Epidermal melanocyte (primary cell): ENCODE results near the gene CENPM.

ENCODE experiments used
- DNase-seq: peaks from one replicate; pipeline ENCODE4 v3.0.0; 2011; ENCODE audit warnings: low spot score; ENCODE audit not compliant: insufficient read length

Gene CENPM

DNA sequence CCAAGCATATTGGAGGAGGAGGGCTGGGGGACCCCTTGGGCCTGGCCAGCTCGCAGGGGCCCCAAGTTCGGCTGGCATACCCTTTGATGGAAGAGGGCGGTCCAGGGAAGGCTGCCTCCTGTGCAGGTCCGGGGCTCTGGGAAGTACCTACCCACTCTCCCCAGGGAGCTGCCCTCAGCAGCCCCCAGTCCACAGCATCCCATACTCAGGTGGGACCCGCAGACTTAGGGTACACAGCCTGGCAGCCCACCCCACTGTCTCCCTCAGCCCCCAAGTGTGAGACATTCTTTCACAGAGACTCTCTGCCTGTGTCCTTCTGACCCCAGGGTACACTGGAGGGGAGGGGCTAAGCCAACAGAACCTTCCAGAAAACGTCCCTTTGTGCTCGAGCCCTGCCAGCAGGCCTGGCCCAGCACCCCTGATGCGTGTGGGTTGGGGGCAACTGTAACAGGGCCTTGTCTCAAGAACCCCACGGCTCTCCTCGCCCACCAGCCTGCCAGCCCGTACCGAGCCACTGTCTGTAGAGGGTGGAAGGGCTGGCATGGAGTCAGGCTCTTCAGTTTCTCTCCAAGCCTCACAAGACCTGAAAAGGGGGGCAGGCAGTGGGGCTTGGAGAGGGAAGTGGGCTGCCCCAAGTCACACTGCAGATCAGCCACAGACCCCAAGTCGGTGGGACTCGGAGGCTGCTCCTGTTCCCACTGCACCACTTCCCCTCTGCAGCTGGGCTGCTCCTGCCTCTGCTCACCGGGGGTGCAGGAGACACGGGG, 13.4 kb downstream of the CENPM start:
- DNase-seq: no peak

DNA sequence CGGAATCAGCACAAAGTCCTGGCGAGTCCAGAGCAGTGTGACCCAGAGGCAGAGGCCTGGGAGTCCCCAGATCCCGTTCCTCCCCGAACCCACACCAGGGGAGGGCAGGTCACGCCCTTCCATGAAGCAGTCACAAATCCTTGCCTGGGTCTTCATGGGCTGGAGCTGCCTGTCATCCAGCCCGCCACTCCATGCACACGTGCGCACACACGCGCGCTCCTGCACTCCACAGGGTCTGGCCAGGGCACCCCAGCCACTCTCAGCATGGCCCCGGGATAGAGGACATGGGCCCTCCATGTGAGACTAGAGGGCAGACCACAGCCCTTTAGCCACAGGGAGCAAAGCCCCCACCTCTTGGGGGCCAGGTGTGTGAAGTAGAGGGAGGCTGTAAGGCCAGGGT, 14.6 kb downstream of the CENPM start:
- DNase-seq: no peak

DNA sequence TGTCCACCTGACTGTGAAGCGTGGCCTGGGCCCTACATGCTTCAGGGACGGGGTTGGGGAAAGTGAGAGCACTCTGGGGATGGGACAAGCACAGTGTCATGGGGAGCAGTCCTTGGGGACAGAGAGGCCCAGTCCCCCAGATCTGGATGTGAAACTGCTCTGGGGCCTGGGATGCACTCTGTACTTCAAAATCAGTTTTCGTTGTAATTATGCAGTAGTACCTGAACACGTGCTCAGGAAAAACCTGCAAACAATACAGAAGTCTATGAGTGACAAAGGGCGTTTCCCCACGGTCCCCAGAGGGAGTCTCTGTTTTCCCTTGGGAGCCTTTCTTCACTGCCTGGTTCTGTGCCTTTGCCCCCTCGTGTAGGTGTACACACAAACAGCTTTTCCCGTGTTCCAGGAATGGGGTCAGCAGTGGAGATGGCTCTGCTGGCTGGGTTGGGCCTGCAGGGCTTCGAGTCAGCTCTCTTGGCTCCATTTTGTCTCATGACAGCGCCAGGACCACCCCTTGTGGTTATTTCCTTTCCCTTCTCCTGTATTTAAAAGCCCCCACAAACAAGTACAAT, 15.2 kb downstream of the CENPM start:
- no peak for DNase-seq

DNA sequence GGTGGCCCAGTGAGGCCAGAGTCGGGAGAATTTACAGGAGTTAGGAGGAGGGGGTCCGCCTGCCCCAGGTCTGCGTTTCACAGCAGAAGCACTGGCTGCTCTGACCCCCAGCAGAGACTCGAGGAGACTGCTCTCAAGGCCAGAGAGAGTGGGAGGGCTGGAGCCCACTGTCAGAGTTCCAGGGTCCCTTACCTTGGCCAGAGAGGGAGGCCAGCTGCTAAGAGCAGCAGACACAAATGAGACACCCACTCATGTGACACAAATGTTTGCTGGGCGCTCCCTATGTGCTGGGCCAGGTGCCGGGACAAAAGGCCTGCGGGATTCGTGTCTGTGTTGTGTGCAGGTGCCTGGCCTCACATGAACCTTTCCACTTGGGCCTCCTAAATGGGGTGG, 17.5 kb downstream of the CENPM start:
- DNase-seq: no peak

DNA sequence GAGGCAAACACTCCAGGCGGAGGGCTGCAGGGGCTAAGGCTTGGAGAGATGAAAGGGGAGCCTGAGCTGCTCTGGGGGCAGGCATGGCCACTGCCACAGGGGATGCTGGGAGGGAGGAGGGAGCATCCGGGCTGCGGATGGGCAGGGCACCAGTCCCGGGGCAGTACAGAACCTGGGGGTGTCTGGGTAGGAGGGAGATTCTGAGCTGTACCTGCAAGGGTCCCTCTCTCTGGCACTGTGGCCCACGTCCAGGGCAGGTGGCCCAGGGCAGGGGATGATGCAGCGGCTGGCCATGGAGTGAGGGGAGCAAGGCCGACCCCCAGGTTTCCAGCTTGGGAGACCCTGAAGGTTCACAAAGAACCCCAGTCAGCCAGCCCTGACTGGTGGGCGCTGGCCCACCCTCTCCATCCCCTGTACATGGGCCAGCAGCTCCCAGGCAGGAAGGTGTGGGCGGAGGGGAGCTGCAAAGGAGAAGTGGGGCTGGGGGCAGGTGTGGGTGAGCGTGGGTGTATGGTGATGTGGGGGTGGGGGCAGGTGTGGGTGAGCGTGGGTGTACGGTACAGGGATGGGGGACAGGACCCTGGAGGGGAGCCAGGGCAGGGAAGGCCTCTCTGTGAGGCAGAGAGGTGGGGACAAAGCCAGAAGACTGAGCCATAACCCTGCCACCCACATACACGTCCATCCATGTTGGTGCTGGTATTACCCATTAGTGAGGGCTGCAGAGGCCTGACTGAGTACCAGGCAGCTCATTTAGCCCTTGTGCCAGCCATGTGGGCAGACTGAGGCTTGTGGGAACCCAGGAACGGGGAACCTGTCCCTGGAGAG, 18.1 kb downstream of the CENPM start:
- DNase-seq: no peak

DNA sequence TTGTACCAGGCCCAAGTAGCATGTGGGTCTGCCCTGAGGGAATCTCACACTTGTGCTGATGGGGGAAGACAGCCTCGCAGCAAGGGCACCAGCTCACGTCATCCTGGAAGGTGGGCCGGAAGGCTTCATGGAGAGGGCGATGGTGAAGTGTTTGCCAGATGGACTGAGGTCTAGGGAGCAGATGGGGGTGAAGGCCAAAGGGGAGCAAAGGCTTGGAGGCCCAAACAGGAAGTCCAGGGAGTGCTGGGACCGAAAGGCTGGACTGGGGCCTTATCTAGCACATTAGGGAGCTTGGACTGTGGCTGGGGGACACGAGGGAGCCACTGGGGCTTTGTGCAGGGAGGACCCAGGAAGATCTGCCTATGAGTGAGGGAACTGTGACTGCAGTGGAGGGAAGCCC, 19.1 kb downstream of the CENPM start:
- no peak for DNase-seq

DNA sequence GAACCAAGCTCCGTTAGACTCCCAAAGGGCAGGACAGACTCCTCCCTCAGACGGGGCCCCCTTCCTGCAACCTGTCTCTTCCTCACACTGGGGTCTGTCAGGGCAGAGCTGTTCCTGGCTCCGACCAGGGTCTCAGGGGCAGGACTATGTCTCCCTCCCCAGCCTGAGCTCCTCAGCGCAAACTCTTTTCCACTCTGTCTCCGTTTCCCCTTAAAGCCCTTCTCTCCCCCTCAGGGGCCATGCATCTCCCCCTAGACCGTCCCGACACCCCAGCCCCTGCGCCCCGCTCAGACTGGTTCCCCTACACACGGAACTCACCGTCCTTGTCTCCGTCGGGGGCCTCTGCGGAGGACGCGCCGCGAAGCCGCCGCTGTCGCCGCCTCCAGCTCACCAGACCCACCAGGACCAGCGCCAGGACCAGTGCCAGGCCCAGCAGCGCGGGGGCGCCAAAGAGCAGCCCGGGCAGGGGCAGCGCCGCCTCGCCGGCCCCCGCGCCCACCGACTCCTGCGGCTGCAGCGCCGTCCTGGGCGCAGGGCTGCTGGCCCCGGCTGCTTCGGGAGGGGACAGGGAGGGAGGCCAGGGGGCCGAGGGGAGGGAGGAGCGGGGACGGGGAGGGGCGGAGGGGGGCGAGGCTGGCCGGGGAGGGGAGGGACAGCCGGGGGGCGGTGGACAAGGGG, 21.0 kb downstream of the CENPM start:
- no peak for DNase-seq

DNA sequence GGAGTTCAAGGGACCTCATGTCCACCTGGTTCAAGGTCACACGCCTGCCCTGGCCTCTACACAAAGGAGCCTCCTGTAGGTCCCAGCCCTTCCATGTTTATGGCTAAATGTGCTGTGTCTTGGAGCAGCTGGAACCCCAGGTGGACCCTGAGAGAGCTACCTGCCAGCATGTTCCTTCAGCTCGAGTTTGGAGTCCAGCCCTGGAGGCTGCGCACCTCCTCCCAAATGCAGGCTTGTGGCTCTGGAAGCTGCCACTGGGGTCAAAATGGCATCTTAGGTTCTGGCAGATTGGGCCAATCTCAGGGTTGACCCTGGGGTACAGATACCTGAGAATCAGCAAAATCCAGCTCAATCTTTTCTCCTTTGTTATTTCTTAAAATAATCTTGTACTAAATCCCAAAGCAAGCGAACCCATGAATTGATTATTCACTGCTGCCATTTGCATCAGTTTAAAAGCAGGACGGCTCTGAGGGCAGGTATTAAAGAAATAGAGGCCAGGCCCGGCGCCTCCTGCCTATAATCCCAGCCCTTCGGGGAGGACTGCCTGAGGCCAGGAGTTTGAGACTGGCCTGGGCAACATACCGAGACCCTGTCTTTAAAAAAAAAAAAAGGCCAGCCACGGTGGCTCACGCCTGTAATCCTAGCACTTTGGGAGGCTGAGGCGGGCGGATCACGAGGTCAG, 23.2 kb downstream of the CENPM start:
- no peak for DNase-seq

DNA sequence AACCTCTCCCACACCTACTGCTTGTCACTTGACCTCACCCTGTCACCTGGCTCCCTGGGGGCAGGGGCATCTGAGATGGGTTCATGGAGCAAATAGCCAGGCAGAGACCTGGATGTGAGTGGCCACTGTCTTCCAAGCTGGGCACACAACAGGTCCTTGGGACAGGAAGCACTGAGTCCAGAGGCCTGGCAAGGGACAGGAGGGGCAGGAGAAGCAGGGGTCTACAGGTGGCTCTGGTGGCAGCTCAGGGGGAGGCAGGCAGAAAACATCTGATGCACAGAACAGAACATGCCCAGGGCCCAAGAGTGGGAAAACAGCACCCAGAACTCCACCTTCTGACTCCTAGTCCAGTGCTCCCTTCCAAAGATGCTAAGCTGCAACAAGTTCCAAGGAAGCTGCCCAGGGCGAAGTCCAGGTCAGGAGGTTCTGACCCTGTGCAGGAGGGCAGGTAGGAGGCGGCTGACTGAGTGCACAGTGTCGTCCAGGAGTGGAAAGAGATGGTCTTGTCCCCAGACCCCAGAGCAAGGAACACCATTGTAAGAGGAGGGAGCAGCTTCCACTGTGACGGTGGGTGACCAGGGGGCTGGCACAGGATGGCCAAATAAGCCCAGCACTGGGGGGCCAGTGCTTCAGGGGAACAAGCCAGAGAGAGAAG, 23.9 kb downstream of the CENPM start:
- DNase-seq: no peak

DNA sequence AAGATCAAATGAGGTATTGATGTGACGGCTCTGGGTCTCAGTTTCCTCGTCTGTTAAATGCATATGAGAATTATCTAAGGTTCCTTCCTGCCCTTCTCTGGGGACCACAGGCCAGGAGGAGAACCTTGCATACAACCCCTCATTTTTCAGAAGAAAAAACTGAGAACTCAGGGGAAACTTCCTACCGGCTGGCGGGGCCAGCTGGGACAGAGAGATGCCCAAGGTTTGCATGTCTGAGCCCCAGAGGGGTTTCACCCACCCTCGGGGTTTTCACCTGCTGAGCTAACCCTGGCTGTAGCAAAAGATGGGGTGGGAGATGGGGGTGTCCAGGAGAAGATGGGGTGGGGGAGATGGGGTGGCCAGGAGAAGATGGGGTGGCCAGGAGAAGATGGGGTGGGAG, 24.6 kb downstream of the CENPM start:
- no peak for DNase-seq

DNA sequence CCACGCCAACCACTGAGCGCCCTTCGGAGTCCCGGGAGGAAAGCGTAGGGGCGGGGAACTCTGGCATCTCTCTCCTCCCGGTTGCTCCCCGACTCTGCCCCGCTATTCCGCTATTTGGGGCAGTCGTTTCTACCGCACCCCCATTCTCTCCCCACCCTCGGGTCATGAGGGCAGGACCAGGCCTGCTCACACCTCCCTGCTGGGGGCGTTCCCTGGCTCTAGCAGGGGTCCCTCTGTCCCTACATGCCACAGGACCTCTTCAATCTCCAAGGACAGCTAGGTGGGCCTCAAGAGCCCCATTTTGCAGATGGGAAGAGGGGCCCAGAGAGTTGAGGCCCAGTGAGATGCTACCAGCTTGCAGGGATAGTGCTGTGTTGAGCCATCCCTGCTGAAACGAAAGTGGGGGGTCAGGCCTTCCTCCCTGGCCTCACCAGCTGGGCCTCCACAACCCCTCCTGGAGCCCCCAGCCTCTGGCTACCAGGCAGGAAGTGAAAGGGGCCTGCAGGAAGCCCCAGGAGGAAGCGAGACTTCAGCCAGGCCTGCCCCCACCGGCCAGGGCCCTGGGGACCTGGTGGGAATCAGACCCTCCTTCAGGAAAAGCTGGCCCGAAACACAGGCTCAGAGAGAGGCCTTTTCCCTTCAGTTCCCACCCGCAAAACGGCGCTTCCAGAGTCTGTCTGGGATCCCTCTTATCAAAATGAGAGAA, 26.5 kb downstream of the CENPM start:
- DNase-seq: no peak

DNA sequence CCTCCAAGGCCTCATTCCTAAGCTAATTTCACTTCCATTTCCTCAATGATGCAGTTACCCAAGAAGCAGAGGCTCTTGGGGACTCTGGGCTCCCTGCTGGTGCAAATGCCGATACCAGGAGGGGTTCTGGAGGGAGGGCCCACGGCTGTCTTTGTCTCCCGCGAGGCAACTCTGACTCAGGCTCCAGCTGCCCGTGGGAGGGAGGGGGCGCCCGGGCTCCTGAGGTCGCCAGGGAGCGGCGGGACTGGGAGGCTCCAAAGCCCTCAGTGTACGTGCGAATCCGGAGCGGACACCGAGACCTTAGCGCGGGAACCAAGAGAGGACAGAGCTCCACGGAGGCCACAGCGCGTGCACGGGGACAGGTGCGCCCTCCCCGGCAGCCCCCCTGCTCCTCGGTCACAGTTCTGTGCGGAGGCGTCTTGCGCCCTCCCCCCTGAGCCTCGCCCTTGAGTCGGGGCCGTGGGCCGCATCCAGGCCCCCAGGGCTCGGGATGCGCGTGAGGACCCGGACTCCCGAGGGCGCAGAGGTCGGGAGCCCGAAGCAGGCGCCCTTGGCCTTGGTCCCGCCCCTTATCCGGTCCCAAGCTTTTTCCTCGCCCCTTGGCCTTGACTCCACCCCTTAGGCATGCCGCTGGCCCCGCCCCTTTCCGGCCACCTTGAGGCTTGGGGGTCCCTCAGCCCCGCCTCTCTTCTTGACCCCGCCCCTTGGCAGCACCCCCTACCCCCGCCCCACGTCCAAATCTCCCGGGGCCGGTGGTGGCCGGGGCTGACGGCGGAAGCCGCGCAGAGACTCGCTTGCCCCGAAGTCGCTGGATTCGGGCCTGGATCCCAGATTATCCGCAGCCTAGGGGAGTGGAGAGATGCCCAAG, 27.4 kb downstream of the CENPM start:
- peak; percentile 79 for DNase-seq

DNA sequence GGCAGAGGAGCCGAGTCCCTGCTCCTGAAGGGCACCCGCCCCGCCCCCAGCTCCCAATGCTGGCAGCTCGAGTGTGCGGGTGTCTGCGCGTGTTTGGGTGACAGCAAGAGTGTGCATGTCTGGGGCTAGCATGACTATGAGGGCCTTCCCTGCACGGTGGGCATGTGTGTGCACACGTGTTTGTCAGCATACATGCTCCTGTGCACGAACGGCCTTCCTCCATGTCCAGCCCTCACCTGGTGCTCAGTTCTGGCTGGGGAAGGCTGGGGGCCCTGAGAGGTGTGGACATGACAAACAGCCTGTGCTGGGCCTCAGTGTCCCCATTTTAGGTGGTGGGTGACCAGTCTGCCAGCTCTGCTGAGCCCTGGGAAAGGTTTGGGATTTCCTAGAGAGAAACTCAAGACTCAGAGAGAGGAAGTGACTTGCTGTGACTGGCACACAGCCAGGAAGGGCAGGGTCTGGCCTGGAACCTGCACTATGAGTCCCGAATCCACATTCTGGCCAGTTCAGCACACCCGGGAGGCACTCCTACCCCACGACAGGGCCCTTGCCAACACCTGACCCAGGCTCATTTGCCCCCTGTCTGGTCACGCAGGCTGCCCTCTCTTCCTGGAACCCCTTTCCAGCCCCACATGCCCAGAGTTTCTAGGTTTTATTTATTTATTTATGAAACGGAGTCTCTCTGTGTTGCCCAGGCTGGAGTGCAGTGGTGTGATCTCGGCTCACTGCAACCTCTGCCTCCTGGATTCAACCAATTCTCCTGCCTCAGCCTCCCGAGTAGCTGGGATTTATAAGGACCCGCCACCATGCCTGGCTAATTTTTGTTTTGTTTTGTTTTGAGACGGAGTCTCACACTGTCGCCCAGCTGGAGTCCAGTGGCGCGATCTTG, 28.8 kb downstream of the CENPM start:
- no peak for DNase-seq

DNA sequence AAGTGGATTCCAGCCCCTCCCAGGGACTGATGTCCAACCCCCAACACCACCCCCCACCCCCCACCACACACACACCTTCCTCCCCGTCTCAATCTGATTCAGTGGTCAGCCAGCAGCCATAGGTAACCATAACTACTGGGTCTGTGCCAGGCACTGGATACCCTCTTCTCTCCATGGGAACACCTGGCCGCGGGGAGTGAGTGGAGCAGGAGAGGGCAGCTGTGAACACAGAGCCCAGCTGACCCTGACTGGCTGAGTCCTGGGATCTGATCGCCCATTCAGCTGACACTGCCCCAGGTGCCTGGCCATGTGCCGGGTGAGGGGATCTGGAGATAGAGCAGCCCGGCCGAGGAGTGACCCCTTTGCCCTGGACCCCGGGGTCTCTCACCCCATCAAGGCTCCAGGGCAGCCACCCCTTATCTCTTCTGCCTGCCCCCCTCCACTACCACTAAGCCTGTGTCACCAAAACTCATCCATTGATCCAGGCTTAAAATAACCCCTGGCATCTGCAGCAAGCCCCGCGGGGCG, 29.5 kb downstream of the CENPM start:
- no peak for DNase-seq

DNA sequence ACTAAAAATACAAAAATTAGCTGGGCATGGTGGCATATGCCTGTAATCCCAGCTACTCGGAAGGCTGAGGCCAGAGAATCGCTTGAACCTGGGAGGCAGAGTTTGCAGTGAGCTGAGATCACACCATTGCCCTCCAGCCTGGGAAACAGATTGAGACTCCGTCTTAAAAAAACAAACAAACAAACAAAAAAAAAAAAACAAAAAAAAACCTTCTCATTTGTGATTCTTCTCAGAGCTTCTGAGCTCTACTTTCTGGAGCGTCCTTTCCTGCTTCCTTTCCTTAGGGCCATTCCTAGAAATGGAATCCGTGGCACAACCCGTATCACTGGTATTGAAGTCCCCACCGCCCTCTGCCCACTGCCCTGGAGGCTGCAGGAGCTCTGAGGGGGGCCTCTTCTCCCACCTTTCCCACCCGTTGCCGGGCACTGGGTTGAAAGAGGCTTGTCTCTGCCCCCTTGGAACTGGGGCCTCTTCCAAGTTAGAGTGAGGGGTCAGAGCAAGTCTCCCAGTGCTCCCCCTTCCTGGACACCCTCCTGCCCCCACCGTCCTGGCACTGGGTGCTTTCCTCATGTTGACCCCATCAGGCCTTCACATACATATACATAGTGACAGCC, 30.1 kb downstream of the CENPM start:
- DNase-seq: no peak

DNA sequence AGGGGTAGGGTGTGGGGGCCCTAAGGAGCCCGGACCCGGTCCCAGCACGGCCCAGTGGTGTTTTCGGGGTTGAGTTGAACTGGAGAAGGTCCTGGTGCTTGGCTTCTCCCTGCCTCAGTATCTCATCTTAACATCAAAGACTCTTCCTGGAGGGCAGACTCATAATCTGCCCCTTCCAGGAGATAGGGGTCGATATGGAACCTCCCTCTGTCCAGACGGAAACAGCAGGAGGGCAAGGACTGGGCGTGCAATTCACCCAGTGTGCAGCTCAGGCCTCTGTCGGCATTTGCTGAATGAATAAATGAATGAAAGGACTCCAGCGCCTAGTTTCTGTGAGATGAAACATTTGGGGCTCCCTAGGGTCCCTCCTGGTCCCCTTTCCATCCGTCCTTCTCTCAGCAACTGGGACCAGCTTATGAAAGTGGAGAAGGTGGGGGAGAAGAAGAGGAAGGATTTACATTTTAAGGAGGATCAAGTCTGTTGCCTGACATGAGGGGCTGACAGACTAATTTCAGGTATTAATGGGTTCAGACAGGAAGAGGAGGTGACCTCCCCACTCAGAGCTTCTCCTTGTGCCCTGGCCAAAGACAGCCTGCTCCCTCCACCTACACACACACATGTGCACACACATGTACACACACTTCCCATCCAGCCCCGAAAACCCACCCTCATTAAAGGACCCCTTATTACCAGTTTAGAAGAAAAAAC, 31.0 kb downstream of the CENPM start:
- no peak for DNase-seq
